Ascending aorta (tissue), 2 donors: ENCODE results near the gene LCMT1. TPM values are rescaled to one million over a fixed set of nuclear protein-coding genes. Genes with fewer than 3 reads are reported as not detected.

Experiments
- DNase-seq, 2 donors: peaks; one replicate each; pipeline ENCODE4 v3.0.0-alpha.2; 2019; ENCODE audit warnings: low spot score in 2 of 2
- H3K27ac ChIP-seq, 2 donors: fragments of 200-600 bp; sonication (generic); one replicate each; pipeline ENCODE4 v1.5.1; 2016 to 2017; ENCODE audit warnings: mild to moderate bottlenecking in 1 of 2
- H3K27me3 ChIP-seq: fragments of 200-600 bp; sonication (generic); one replicate; pipeline ENCODE4 v1.5.1; 2017
- H3K36me3 ChIP-seq, 2 donors: fragments of 200-600 bp; sonication (generic); one replicate each; pipeline ENCODE4 v1.5.1; 2016
- H3K4me1 ChIP-seq, 2 donors: fragments of 200-600 bp; sonication (generic); one replicate each; pipeline ENCODE4 v1.5.1; 2016 to 2017; ENCODE audit warnings: mild to moderate bottlenecking in 1 of 2
- H3K4me3 ChIP-seq, 2 donors: fragments of 200-600 bp; sonication (generic); one replicate each; pipeline ENCODE4 v1.5.1; 2016 to 2017; ENCODE audit warnings: mild to moderate bottlenecking in 1 of 2
- H3K9me3 ChIP-seq, 2 donors: fragments of 200-600 bp; sonication (generic); one replicate each; pipeline ENCODE4 v1.5.1; 2016
- intact Hi-C: fragments of 100-400 bp; cut with DNase I; formaldehyde crosslinking; loops from one replicate; pipeline ENCODE4 v1.15.1; 2023
- total RNA-seq: library from RNA; depleted of rRNA; stranded (reverse); fragments of >200 nt; gene quantifications from one replicate; pipeline ENCODE4 v1.1.0, GENCODE V29; 2016
- TF ChIP-seq, protein P1 (sequence below), 3 experiments: fragments of 200-600 bp in 2 of 3; fragments of 450-650 bp in 1 of 3; sonication (generic) in 2 of 3; IDR thresholded peaks; one replicate each; pipeline ENCODE4 v1.5.1; 2016 to 2019; ENCODE audit warnings: antibody characterized with exemption in 3 of 3, mild to moderate bottlenecking in 1 of 3, moderate library complexity in 1 of 3

Gene LCMT1
- total RNA-seq, 1 donor from 2014 or later, result 2.6 TPM

DNA sequence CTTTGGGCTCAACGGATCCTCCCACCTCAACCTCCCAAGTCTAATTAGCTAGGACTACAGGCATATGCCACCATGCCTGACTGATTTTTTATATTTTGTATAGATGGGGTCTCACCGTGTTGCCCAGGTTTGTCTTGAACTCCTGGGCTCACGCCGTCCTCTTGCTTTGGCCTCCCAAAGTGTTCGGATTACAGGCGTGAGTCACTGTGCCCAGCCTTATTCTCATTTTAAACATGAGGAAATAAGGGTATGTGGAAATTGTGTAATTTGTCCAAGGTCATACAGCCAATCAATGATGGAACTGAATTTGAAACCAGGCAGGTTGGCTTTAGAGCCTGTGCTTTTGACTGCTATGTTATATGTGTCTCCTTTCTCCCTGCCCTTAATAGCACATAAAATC is 77.8 kb downstream of the LCMT1 start:
- H3K27ac ChIP-seq, result no peak overlapping the region
- intact Hi-C loops, result no loop called here
- TF ChIP-seq, protein P1, sequence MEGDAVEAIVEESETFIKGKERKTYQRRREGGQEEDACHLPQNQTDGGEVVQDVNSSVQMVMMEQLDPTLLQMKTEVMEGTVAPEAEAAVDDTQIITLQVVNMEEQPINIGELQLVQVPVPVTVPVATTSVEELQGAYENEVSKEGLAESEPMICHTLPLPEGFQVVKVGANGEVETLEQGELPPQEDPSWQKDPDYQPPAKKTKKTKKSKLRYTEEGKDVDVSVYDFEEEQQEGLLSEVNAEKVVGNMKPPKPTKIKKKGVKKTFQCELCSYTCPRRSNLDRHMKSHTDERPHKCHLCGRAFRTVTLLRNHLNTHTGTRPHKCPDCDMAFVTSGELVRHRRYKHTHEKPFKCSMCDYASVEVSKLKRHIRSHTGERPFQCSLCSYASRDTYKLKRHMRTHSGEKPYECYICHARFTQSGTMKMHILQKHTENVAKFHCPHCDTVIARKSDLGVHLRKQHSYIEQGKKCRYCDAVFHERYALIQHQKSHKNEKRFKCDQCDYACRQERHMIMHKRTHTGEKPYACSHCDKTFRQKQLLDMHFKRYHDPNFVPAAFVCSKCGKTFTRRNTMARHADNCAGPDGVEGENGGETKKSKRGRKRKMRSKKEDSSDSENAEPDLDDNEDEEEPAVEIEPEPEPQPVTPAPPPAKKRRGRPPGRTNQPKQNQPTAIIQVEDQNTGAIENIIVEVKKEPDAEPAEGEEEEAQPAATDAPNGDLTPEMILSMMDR (IDR thresholded peaks at IDR 0.05), result no peak
- H3K4me3 ChIP-seq, result no peak overlapping the region
- no peaks in the 10 kb centered on the region for H3K4me1 ChIP-seq
- H3K36me3 ChIP-seq, result no peaks in the 10 kb centered on the region
- no peaks in the 10 kb centered on the region for H3K9me3 ChIP-seq
- no peak for DNase-seq
- H3K27me3 ChIP-seq, result no peaks in the 10 kb centered on the region

- intact Hi-C loops, result no loop called here
- TF ChIP-seq, protein P1 (IDR thresholded peaks at IDR 0.05), result no peak
- H3K4me3 ChIP-seq, result no peak overlapping the region
- no peak overlapping the region for H3K27ac ChIP-seq
- H3K4me1 ChIP-seq, result no peaks in the 10 kb centered on the region
- H3K27me3 ChIP-seq, result no peaks in the 10 kb centered on the region
- H3K36me3 ChIP-seq, result no peaks in the 10 kb centered on the region
- DNase-seq, result no peak
- no peaks in the 10 kb centered on the region for H3K9me3 ChIP-seq
Observed at GRCh38 chr16:25192096-25192495, 80.6 kb downstream of the LCMT1 start.

GRCh38 chr16:25194273-25194878 is 82.8 kb downstream of the LCMT1 start:
- intact Hi-C loops, result no loop called here
- Histone ChIP-seq H3K27me3 (no peaks in the 10 kb centered on the region), H3K36me3 (no peaks in the 10 kb centered on the region), H3K9me3 (no peaks in the 10 kb centered on the region), H3K4me3 (no peak overlapping the region), H3K4me1 (no peaks in the 10 kb centered on the region), H3K27ac (no peak overlapping the region)
- no peak for DNase-seq
- TF ChIP-seq, protein P1 (IDR thresholded peaks at IDR 0.05), result no peak

GRCh38 chr16:25198021-25198420 is 86.5 kb downstream of the LCMT1 start:
- H3K9me3 ChIP-seq, result no peaks in the 10 kb centered on the region
- H3K27ac ChIP-seq, result no peak overlapping the region
- no peaks in the 10 kb centered on the region for H3K4me1 ChIP-seq
- DNase-seq, result no peak
- no peaks in the 10 kb centered on the region for H3K27me3 ChIP-seq
- TF ChIP-seq, protein P1 (IDR thresholded peaks at IDR 0.05), result no peak
- H3K4me3 ChIP-seq, result no peak overlapping the region
- H3K36me3 ChIP-seq, result no peaks in the 10 kb centered on the region
- intact Hi-C loops, result no loop called here

GRCh38 chr16:25199457-25199856 is 87.9 kb downstream of the LCMT1 start:
- intact Hi-C loops, result no loop called here
- DNase-seq, result no peak
- Histone ChIP-seq H3K9me3 (no peaks in the 10 kb centered on the region), H3K4me3 (no peak overlapping the region), H3K27ac (no peak overlapping the region), H3K36me3 (no peaks in the 10 kb centered on the region), H3K27me3 (no peaks in the 10 kb centered on the region), H3K4me1 (no peaks in the 10 kb centered on the region)
- TF ChIP-seq, protein P1 (IDR thresholded peaks at IDR 0.05), result no peak

- Histone ChIP-seq H3K36me3 (no peaks in the 10 kb centered on the region), H3K4me3 (no peak overlapping the region), H3K27me3 (no peaks in the 10 kb centered on the region), H3K27ac (no peak overlapping the region), H3K9me3 (no peaks in the 10 kb centered on the region), H3K4me1 (no peaks in the 10 kb centered on the region)
- TF ChIP-seq, protein P1 (IDR thresholded peaks at IDR 0.05), result no peak
- intact Hi-C loops, result no loop called here
- no peak for DNase-seq
Observed at GRCh38 chr16:25210758-25211157, 99.2 kb downstream of the LCMT1 start.
